CD4-positive, alpha-beta T cell treated with Interleukin-10 for 1 hour (primary cell): ENCODE results near the gene ARL6IP5.

ENCODE experiments used
- DNase-seq: peaks from one replicate; pipeline ENCODE4 v3.0.0-alpha.2; 2020

Gene ARL6IP5

DNA sequence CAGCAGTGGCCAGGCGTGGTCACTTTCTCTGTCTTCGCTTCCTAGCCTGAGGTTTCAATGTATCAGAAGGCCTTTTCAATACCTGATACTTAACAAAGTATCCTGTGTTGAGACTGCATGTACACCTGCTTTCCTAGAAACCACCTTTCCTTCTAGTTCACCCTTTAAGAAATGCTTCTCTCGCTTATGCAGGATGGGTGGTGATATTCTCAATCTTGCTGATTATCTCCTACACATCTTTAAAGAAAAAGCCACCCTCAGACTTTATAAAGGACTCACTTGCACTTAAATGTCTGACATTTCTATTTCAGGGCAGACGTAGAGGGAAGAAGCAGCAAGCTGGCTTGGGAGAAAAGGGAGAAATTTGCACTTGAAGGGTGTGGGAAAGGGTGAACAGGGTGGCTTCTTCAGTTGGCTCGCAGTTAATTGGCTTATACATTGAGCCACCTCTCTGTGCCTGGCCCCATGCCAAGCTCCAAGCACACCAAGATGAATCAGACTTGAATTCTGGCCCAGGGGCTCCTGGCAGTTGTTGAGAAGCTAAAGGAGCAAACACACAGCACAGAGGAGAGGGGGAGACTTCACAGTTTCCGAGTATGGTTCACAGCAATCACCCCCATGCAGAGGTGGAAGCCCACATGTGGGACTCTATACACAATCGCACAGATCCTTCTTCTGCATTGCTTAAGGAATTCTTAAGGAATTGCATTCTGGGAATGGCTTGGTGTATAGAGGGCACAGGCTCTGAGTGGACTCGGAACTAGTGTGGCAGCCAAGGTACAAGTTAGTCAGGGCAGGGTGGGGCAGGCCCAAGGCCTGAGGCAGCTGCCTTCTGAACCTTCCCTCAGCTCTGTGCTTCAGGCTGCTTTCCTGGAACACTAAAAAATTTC lies 1.3 kb downstream of the ARL6IP5 start:
- DNase-seq: peak; percentile 64

DNA sequence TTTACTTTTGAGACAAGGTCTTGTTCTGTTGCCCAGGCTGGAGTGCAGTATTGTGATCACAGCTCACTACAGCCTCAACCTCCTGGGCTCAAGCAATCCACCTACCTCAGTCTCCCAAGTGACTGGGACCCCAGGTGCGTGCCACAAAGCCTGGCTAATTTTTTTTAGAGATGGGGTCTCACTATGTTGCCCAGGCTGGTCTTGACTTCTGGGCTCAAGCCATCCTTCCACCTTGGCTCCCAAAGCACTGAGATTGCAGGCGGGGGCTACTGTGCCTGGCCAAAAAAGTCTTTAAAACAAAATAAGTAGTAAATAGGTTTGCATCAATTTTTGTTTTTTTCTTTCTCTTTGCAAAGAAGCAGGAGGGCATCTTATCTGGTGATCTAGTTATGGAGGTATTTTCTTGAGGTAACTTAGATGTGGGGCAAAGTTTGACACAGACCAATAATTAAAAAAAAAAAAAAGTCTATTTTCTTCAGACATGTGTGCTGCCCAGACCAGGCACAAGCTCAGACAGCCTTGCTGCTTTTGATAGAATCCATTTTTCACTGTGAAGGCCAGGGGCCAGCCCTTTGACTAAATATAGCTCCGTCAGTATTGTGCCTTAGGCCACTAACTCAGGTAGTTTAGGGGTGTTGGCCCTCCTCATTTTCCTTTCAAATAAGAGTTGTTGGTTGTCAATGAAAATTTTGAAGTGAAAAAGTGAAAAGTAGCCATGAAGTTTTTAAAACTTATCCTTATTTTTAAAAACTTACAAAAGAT lies 2.5 kb downstream of the ARL6IP5 start:
- DNase-seq: no peak

DNA sequence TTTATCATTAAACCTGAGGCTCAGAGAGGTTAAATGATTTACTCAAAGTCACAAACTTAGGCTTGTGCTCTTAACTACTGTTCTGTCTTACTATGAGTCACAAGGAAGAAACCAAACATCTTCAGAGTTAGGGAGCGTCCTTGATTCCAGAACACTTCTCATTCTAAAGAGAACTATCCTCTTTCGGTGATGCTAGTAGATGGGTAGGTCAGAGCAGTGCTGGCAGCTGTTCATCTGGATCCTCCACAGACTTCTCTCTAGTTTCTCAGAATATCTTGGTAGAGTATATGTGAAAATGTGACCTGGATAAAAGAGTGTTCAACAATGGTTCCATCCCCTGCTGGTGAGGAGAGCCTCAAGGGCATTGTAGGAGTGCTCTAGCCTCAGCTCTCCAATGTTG lies 3.3 kb downstream of the ARL6IP5 start:
- DNase-seq: no peak

DNA sequence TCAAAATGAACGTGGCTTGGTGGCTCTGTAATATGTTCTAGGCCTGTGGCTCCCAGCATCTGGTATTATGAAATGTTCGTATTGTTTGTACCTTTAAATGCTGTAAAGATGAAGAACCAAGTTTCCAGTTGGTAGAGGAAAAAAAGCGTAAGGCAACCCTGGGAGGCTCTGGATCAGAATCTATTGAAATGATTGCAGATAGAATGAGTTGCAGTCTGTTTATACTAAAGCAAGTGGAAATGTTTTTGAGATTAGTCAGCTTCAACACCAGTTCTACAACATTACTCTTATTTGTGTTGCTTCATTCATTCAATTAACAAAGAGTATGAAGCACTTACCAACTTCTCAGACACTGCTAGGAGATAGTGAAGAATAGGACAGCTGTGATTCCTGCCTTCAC lies 5.3 kb downstream of the ARL6IP5 start:
- DNase-seq: no peak

DNA sequence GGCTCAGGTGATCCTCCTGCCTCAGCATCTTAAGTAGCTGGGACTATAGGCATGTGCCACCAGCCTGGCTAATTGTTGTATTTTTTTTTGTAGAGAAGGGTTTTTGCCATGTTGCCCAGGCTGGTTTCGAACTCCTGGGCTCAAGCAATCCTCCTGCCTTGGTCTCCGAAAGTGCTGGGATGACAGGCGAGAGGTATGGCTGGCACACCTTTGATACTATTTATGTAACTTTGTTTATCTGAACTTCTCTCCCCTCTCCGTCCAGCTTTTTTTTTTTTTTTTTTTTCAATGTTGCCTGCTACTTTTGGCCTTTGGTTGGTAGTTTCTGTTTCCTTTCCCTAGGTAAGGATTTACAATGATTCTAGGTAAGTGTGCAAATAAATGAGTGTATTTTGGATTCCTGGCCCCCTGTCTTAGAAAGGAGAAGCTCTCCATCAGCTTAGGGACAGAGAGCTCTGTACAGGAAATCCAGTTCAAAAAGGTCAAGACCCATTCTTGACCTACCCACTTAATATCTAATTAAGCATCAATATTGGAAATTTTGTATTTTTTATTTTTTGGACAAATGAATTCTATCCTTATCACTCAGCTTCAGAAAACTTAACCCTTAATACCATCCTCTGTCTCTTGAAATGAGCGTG lies 6.8 kb downstream of the ARL6IP5 start:
- no peak for DNase-seq

DNA sequence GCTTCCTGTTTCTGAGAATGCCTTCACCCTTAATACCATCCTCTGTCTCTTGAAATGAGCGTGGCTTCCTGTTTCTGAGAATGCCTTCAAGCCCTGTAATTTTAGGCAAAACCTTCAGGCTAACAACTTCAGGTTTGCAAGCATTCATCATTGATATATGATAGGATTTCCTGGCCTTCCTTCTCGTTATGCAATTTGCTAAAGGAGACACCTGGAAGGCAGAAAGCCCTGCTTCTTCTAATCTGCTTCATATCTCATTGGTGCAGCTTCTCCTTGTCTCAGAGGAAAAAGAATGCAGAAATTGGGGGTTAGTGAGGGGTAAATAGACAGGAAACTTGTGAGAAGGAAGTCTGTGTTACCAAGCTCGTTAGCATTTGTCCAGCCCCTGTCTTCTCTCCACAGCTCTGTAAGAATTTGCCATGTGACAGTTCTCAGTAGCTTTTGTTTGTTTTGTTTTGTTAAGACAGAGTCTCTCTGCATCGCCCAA lies 7.3 kb downstream of the ARL6IP5 start:
- DNase-seq: peak; percentile 54

DNA sequence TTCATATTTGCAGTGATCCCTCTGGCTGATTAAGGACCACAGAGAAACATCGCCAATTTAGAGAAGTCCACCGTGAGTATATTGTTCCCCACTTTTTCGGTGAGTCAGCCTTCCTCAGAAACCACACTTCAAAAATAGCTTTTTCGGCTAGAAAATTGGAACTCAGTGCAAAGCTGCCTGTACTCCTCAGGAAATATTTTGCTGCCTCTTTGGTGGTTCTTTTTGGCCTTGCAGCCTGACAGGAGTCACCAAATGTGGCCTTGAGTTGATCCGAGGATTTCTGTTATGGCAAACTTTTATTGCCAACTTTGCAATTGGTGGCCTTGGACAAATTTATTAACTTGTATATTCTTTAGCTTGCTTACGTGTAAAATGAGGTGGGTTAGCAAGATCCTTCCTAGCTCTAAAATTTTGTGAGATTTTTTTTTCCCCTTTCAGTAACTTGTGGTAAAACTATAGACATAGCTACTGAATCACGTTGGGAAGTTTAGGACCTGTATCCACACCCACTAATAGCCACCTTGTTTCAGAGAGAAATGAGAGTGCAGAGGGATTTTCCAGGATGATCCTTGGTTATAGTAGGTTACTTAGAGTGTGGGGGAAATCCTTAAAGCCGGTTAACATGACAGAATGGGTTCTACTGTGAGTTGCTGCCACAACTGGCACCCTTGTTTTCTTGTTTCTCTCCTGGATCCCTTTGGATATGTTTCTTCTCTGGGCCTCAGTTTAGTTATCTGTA lies 9.9 kb downstream of the ARL6IP5 start:
- no peak for DNase-seq

DNA sequence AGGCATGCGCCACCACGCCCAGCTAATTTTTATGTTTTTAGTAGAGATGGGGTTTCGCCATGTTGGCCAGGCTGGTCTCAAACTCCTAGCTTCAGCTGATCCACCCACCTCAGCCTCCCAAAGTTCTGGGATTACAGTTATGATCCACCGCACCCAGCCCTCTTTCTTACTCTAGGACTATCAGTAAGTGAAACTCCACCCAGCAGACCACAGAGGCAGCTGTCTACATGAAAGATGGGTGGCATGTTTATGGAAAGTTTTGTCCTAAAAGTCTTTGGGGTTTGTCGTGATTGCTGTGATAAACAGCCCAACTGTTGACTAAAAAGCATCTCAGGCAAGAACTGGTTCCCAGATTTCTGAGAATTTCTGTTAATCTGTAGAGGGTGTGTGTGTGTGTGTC lies 10.9 kb downstream of the ARL6IP5 start:
- DNase-seq: no peak

DNA sequence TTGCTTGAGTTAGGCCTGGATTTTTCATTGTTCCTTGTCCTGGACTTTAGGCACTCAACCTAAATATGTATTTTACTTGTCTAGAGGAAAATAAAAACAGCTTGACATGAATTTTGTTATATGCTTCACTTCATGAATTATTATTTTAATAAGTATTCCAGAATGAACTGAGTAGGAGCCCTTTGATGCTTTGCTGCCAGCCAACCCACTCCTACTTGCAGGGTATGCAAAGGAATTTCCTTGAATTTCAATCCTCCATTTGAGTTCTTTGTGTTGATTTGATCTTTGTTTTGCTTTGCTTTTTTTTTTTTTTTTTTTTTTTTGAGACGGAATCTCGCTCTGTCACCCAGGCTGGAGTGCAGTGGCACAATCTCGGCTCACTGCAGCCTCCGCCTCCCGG lies 11.6 kb downstream of the ARL6IP5 start:
- no peak for DNase-seq

DNA sequence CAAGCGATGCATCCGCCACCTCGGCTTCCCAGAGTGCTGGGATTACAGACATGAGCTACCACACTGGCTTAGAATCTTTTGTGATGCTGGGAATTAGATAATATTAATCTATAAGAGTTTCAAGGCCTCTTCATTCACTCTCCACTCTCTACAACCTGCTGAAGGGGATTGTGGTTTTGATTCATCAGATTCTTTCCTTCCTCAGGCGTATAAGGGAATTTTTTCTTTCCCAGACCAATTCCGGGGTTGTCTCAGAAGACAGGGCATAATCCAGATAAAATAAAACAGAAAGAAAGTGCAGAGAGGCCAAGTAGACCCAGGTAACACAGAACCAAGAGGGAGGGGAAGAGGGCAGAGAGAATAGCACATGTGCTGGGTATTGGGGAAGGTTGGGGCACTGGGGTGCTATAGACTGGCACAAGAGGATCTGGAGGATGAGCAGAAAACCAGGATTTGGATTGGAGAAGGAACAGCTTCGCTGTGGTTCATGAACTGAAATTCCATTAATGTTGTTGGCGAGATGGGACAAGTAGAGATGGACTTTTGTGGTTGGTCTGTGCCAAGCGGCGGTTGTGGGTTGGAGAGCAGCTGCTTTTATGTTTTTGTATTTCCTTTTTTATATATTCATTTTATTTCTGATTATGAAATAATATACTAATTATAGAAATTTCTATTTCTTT lies 12.8 kb downstream of the ARL6IP5 start:
- no peak for DNase-seq

DNA sequence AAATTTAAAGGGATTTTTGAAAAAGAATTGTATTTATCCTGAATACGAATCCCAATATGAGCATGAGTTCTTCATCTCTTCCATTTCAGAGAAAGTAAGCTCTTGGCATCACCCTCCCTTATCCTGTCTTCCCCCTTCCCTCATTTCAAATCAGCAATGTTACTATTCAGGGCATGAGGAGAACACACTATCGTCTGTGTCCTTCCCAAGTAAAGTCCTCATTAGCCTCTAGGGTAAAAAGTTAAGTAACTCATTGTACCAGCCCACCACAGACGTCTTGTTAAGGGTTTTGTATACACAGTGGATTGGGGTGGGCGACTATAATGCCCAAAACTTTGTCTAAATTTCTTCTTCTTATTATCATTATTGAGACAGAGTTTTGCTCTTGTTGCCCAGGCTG lies 14.8 kb downstream of the ARL6IP5 start:
- no peak for DNase-seq

DNA sequence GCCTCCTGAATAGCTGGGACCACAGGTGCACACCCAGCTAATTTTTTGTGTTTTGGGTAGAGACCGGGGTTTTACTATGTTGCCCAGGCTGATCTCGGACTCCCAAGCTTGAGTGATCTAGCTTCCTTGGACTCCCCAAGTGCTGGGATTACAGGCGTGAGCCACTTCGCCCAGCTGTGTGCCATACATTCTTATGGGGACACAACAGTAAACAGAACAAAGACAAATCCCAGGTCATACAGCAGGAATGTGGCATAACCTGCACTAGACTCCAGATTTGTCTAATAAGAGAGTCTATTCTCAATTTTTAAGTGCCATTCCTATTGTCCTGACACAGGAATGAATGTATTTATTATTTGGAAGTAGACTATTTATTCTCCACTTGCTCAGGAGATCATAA lies 17.6 kb downstream of the ARL6IP5 start:
- no peak for DNase-seq

DNA sequence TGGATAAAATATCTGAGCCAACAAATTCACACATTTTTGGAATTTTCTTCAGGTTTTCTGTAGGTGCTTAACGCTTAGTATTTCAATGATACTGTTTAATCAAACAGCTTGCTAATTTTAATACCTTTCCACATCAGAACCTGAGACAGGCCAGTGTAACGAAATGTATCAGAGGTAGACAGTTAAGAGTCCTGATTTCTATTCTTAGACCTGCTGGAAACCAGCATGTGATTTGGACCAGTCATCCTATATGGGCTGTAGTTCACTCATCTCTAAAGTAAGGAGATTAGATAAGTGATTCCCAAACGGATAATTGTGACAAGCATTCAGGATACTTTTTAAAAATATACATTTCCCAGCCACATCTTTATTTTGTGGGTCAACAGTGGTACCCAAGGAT lies 18.4 kb downstream of the ARL6IP5 start:
- DNase-seq: no peak

DNA sequence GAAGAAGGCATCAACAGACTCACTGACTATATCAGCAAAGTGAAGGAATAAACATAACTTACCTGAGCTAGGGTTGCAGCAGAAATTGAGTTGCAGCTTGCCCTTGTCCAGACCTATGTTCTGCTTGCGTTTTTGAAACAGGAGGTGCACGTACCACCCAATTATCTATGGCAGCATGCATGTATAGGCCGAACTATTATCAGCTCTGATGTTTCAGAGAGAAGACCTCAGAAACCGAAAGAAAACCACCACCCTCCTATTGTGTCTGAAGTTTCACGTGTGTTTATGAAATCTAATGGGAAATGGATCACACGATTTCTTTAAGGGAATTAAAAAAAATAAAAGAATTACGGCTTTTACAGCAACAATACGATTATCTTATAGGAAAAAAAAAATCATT lies 19.8 kb downstream of the ARL6IP5 start:
- DNase-seq: no peak

DNA sequence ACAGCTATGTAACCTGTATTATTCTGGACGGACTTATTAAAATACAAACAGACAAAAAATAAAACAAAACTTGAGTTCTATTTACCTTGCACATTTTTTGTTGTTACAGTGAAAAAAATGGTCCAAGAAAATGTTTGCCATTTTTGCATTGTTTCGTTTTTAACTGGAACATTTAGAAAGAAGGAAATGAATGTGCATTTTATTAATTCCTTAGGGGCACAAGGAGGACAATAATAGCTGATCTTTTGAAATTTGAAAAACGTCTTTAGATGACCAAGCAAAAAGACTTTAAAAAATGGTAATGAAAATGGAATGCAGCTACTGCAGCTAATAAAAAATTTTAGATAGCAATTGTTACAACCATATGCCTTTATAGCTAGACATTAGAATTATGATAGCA lies 20.6 kb downstream of the ARL6IP5 start:
- no peak for DNase-seq

DNA sequence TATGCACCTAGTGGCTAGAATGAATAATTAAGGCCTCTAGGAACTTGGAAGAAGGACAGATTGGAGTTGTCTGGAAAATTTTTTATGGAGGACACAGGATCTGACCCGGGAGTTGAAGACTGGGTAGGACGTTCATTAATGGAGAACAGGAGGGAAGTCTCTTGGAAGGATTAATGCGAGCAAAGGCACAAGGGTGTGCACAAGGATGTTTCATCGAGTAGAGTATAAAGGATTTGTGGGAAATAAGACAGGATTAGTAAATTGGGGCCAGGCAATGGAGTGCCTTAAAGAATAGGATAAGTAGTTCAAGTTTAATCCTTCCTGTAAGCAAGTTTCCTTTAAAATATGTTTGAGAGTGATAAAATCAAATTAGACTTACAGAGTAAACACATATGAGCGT lies 23.1 kb downstream of the ARL6IP5 start:
- no peak for DNase-seq

DNA sequence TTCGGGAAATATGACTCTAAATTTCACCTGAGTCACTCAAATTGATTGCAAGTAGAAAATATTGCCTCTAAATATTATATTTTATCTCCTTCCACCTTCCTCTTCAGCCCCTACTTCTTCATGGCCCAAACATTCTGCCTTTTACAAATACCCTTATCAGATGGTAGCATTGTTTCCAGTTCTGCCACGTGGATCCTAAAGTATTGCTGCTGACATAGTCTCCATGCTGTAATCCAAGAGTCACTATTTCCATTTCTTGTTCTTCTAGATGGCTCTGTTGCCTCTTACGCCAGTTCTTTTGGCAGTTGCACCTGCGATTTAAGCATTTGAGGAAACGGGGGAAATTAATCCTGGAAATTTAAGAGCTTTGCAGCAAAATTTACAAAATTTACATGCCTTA lies 24.1 kb downstream of the ARL6IP5 start:
- no peak for DNase-seq

DNA sequence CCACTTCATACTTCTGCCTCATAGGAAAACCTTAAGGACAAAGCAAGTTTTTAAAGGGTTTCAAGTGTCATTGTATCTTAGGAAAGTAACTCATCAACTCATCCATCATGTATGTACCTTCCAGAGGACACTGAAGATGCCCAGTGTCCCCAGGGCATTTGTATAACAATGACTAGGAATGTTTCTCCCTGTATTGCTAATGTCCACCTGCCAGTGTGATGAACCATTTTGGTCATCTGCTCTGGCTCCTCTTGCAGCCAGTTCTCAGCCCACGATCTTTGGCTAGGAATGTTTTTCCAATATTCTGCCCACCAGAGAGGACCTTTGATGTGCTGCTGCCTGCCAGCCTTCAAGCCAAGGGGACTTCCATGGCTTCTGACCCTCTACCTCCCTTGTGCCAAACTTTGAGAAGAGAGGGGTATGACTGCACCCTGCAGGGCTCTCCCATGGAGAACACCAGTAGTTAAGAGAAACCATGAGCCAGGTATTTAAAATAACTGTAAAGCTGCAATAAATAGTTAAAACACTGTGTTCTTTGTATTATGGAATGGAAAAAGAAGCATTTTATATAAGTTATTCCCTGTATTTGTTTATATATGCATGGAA lies 26.3 kb downstream of the ARL6IP5 start:
- no peak for DNase-seq

DNA sequence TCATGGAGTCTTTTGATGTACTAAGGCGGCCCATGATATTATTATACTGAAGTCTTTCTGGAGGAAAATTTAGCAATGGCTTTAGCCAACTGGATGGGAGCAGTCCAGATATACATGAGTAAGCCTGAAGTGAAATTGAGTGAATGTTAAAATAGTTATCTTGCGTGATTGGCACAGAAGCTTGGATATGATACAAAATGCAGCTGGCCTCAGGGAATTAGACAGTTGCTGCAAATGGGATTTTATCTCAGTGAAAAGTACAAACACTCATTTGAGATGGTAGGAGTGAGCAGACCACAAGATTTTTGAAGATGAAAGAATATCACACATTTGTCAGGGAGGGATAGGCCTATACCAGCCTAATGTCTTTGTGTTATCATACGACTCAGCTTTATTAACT lies 28.8 kb downstream of the ARL6IP5 start:
- no peak for DNase-seq

DNA sequence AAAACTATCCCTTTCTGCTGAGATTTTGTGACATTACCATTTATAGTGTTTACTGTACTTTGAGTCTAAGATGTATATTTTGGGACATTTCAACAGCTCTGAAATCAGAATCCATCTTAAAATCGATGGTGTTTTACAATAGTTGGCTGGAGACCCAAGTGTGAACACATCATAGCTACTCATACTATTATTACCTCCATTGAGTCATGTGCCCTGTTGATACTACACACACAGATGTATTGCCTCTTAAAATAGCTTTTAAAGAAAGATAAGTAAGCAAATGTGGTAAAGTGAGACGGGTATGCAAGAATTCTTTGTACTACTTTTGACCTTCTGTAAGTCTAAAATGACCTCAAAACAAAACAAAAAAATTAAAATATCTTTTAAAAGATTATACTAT lies 31.0 kb downstream of the ARL6IP5 start:
- DNase-seq: no peak

DNA sequence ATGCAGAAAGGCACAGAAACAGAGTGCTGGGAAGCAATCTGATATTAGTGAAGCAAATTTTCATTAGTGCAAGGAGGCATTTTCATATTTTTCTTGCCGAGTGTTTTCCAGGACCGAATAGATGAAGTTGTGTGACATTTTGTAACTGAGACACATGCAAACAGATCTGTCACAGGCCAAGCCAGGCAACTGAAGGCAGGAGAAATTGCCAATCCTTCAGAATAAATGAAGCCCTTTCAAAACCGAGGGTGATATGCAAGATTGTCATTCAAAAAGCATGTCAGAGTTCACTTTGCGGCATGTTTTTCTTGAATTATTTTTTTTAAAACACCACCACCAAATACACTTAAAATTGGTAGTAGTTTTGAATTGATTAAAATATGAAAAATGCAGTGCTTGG lies 31.4 kb downstream of the ARL6IP5 start:
- DNase-seq: no peak

DNA sequence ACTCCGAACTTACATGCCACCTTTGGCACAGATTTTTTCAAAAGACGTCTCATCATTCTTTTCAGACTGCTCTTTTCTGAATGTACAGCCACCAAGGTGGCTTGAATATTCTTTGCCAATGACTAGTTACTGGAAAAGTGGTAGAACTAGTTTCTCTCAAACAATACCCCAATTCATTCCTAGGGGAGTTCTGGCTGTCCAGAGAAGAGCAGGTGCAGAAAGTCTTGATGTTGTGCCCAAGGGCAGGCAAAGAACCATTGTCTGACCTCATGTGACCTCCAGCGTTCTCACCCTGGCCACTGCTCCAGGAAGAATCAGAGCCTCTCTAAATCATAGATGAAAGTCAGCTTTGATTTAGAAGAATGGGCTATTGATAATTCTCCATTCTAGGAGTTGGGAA lies 32.2 kb downstream of the ARL6IP5 start:
- no peak for DNase-seq
